IMR-90 (cell line): Measurements from ENCODE around the gene GABBR2. TPM values are rescaled to one million over a fixed set of nuclear protein-coding genes. Genes with fewer than 3 reads are reported as not detected.

Experiments
- ATAC-seq: fragments of 200-7000 bp; cut with Tn5 transposase; 2 replicates; pipeline ENCODE4 v1.9.1; 2020; ENCODE audit warnings: low read depth, mild to moderate bottlenecking, moderate library complexity
- BruUV-seq: library from RNA; stranded (reverse); fragments of 400-500 nt; replicated peaks from 2 replicates; lab custom pipeline; 2021; lab: Mats Ljungman, UMichigan
- CTCF ChIA-PET: fragments of 300-600 bp; formaldehyde crosslinking; extraction: SDS; loops from one replicate; lab custom pipeline; 2021; ENCODE audit warnings: antibody characterized with exemption; lab: Yijun Ruan, JAX
- POLR2A ChIA-PET: fragments of 300-600 bp; sonication (Branson Sonifier 250); formaldehyde crosslinking; loops from one replicate; lab custom pipeline; 2022; ENCODE audit warnings: antibody characterized with exemption; ENCODE audit not compliant: unreplicated experiment; lab: Charles Lee
- DNase-seq: peaks from one replicate; pipeline ENCODE4 v3.0.0; 2013
- H2AFZ ChIP-seq: replicated peaks from 2 replicates; pipeline ENCODE3; 2013; ENCODE audit warnings: low read length, mild to moderate bottlenecking; ENCODE audit not compliant: poor library complexity
- H2AK5ac ChIP-seq: 2 replicates; pipeline ENCODE4 v1.6.1; 2013; ENCODE audit warnings: low read depth, low read length, inconsistent platforms
- H2AK9ac ChIP-seq: replicated peaks from 2 replicates; pipeline ENCODE3; 2013; ENCODE audit warnings: mild to moderate bottlenecking, low read depth, low read length, moderate library complexity; ENCODE audit not compliant: poor library complexity
- H2BK120ac ChIP-seq: 2 replicates; pipeline ENCODE4 v1.6.1; 2013; ENCODE audit warnings: low read depth, low read length, inconsistent platforms
- H2BK15ac ChIP-seq: 3 replicates; pipeline ENCODE4 v1.6.1; 2013; ENCODE audit warnings: low read depth, low read length, inconsistent platforms
- H2BK20ac ChIP-seq: 2 replicates; pipeline ENCODE4 v1.6.1; 2013; ENCODE audit warnings: low read depth, mild to moderate bottlenecking, inconsistent platforms, low read length, moderate library complexity
- H2BK5ac ChIP-seq: 2 replicates; pipeline ENCODE4 v1.6.1; 2013; ENCODE audit warnings: mild to moderate bottlenecking, low read depth, low read length, inconsistent platforms; ENCODE audit not compliant: poor library complexity, severe bottlenecking
- H3K14ac ChIP-seq: replicated peaks from 2 replicates; pipeline ENCODE4 v1.6.1; 2013; ENCODE audit warnings: low read depth, low read length, inconsistent platforms
- H3K18ac ChIP-seq: 2 replicates; pipeline ENCODE4 v1.6.1; 2013; ENCODE audit warnings: low read depth, low read length, control low read depth
- H3K23ac ChIP-seq: 2 replicates; pipeline ENCODE4 v1.6.1; 2013; ENCODE audit warnings: low read depth, low read length, inconsistent platforms
- H3K27ac ChIP-seq: 2 replicates; pipeline ENCODE4 v1.5.1; 2013; ENCODE audit warnings: mild to moderate bottlenecking, control low read depth, low read length; ENCODE audit not compliant: insufficient read depth
- H3K27me3 ChIP-seq: 2 replicates; pipeline ENCODE4 v1.6.1; 2013; ENCODE audit warnings: low read length; ENCODE audit not compliant: control insufficient read depth, insufficient read depth
- H3K36me3 ChIP-seq: 2 replicates; pipeline ENCODE4 v1.6.1; 2013; ENCODE audit warnings: low read length, mixed read lengths; ENCODE audit not compliant: control insufficient read depth, insufficient read depth
- H3K4ac ChIP-seq: 2 replicates; pipeline ENCODE4 v1.6.1; 2013; ENCODE audit warnings: low read depth, low read length, inconsistent platforms
- H3K4me1 ChIP-seq: 2 replicates; pipeline ENCODE4 v1.6.1; 2013; ENCODE audit warnings: low read length, mixed read lengths; ENCODE audit not compliant: control insufficient read depth, insufficient read depth
- H3K4me2 ChIP-seq: 2 replicates; pipeline ENCODE4 v1.6.1; 2013; ENCODE audit warnings: low read depth, mild to moderate bottlenecking, control low read depth, low read length, moderate library complexity
- H3K4me3 ChIP-seq: 2 replicates; pipeline ENCODE4 v1.5.1; 2013; ENCODE audit warnings: low read depth, mild to moderate bottlenecking, control low read depth, low read length, moderate library complexity; ENCODE audit not compliant: insufficient read depth
- H3K56ac ChIP-seq: 2 replicates; pipeline ENCODE4 v1.6.1; 2013; ENCODE audit warnings: low read length, inconsistent platforms; ENCODE audit not compliant: insufficient read depth; ENCODE audit errors: extremely low read depth
- H3K79me1 ChIP-seq, 2 experiments: 2 replicates each; pipeline ENCODE4 v1.6.1; 2013; ENCODE audit warnings: low read length in 2 of 2, inconsistent platforms in 1 of 2, low read depth in 1 of 2
- H3K9ac ChIP-seq: 2 replicates; pipeline ENCODE4 v1.6.1; 2013; ENCODE audit warnings: low read depth, low read length, control low read depth
- H3K9me1 ChIP-seq: 2 replicates; pipeline ENCODE4 v1.6.1; 2013; ENCODE audit warnings: low read length, inconsistent platforms; ENCODE audit not compliant: insufficient read depth
- H3K9me3 ChIP-seq: 2 replicates; pipeline ENCODE4 v1.6.1; 2013; ENCODE audit warnings: low read length; ENCODE audit not compliant: control insufficient read depth, insufficient read depth
- H4K20me1 ChIP-seq: 2 replicates; pipeline ENCODE4 v1.6.1; 2013; ENCODE audit warnings: low read length, inconsistent platforms; ENCODE audit not compliant: insufficient read depth
- H4K5ac ChIP-seq: 2 replicates; pipeline ENCODE4 v1.6.1; 2013; ENCODE audit warnings: mild to moderate bottlenecking, low read depth, low read length, control low read depth
- H4K8ac ChIP-seq, 2 experiments: 2 replicates each; pipeline ENCODE4 v1.6.1; 2013; ENCODE audit warnings: low read depth in 2 of 2, low read length in 2 of 2, control low read depth in 1 of 2, inconsistent platforms in 1 of 2
- H4K91ac ChIP-seq: 2 replicates; pipeline ENCODE4 v1.6.1; 2013; ENCODE audit warnings: low read depth, low read length, inconsistent platforms; ENCODE audit not compliant: insufficient read depth
- BHLHE40 ChIP-seq: fragments of 150-350 bp; IDR thresholded peaks from 2 replicates; pipeline ENCODE4 v1.6.1; 2016; ENCODE audit warnings: mild to moderate bottlenecking, low read depth, low read length
- MXI1 ChIP-seq: IDR thresholded peaks from 2 replicates; pipeline ENCODE4 v1.6.1; 2012; ENCODE audit warnings: low read depth, mild to moderate bottlenecking, low read length, moderate library complexity, borderline replicate concordance
- RFX5 ChIP-seq: IDR thresholded peaks from 2 replicates; pipeline ENCODE4 v1.8.0; 2012; ENCODE audit warnings: low read depth, mild to moderate bottlenecking, low read length, moderate library complexity
- WGBS, 2 experiments: methylation state at CpG; one replicate each; pipeline versions ENCODE4 v1.1.5 to v1.1.7; 2013; ENCODE audit warnings: missing lambda C conversion rate in 2 of 2; ENCODE audit not compliant: insufficient read length in 1 of 2; ENCODE audit errors: extremely low coverage in 2 of 2; 5-methylcytosine and 5-hydroxymethylcytosine counted together
- dilution Hi-C: fragments of 300-500 bp; cut with HindIII; formaldehyde crosslinking; loops from one replicate; pipeline ENCODE4 v1.14.3; 2018; ENCODE audit warnings: low sequenced_read_pairs; ENCODE audit not compliant: unreplicated experiment
- in situ Hi-C: fragments of 300-500 bp; cut with MboI; formaldehyde crosslinking; loops from 3 replicates; pipeline ENCODE4 v1.14.3; 2019; ENCODE audit warnings: low sequenced_read_pairs, inconsistent platforms, mixed read lengths
- intact Hi-C: fragments of 100-400 bp; cut with micrococcal nuclease; formaldehyde crosslinking; loops from 2 replicates; pipeline ENCODE4 v1.10.0; 2022
- polyA plus RNA-seq, 3 experiments: library from polyadenylated mRNA; depleted of rRNA; stranded (reverse); fragments of >200 nt; gene quantifications; 2 replicates each; pipeline ENCODE4 v1.2.3, GENCODE V29; 2012; ENCODE audit warnings: low replicate concordance in 1 of 3
- total RNA-seq: library from RNA; depleted of rRNA; stranded (reverse); fragments of >200 nt; gene quantifications from 2 replicates; pipeline ENCODE4 v1.2.3, GENCODE V29; 2012
- TF ChIP-seq, protein P1 (sequence below): conservative IDR thresholded peaks from 2 replicates; pipeline ENCODE4 v1.5.1; 2012; ENCODE audit warnings: mild to moderate bottlenecking, low read depth, low read length, improper control_type of control experiment

The GABBR2 gene
- total and polyA plus RNA-seq, 2 of the 4 experiments (the other 2 are of a cell fraction) = 14.2 to 20.3 TPM

GRCh38 chr9:98673681-98674080 is 35.1 kb downstream of the GABBR2 start:
- no peak overlapping the region for H3K9ac ChIP-seq
- dilution Hi-C loops (no loop called here), intact Hi-C loops (no loop called here), in situ Hi-C loops (no loop called here)
- no peak overlapping the region for H3K27ac ChIP-seq
- H4K91ac ChIP-seq = no peak overlapping the region
- peaks cover 10 to 43% of the 10 kb centered on the region in 2 experiments; a peak in 3 of 4 replicates for H3K79me1 ChIP-seq
- BruUV-seq = no TSS peak
- no CpG with 5 or more reads among the region's 5 CpGs for WGBS, 2 experiments
- ChIA-PET POLR2A (no interaction called here), CTCF (no interaction called here)
- no peak overlapping the region for H2BK20ac ChIP-seq
- H4K20me1 ChIP-seq = 0 out of 2 replicates have a peak, but pooled peaks cover 6% of the 10 kb centered on the region
- no peak overlapping the region for H3K14ac ChIP-seq
- H3K36me3 ChIP-seq = no peaks in the 10 kb centered on the region
- H2BK15ac ChIP-seq = no peak overlapping the region
- H2AK9ac ChIP-seq = no peak overlapping the region
- no peak overlapping the region for H3K56ac ChIP-seq
- no peak overlapping the region for H4K8ac ChIP-seq
- no peak overlapping the region for H2BK5ac ChIP-seq
- no peak overlapping the region for H2AK5ac ChIP-seq
- H3K4me2 ChIP-seq = no peak overlapping the region; the same call in 1 of the 2 replicates
- 0 out of 2 replicates have a peak overlapping the region, but pooled peaks have one; percentile 8 for H3K18ac ChIP-seq
- H3K27me3 ChIP-seq = no peaks in the 10 kb centered on the region; the same call in 1 of the 2 replicates
- H3K4me3 ChIP-seq = no peak overlapping the region
- 0 out of 2 replicates have a peak overlapping the region, but pooled peaks have one; percentile 35 for H4K5ac ChIP-seq
- H3K4me1 ChIP-seq = no peaks in the 10 kb centered on the region
- peaks cover 7% of the 10 kb centered on the region for H3K9me3 ChIP-seq
- H2AFZ ChIP-seq = no peak overlapping the region
- DNase-seq (no peak), ATAC-seq (no peak)
- no peak overlapping the region for H3K23ac ChIP-seq
- H3K4ac ChIP-seq = no peak overlapping the region
- H2BK120ac ChIP-seq = no peak overlapping the region
- 0 out of 2 replicates have a peak, but pooled peaks cover 4% of the 10 kb centered on the region for H3K9me1 ChIP-seq
- TF ChIP-seq BHLHE40 (no peak), MXI1 (no peak), RFX5 (no peak)
- TF ChIP-seq, protein P1, sequence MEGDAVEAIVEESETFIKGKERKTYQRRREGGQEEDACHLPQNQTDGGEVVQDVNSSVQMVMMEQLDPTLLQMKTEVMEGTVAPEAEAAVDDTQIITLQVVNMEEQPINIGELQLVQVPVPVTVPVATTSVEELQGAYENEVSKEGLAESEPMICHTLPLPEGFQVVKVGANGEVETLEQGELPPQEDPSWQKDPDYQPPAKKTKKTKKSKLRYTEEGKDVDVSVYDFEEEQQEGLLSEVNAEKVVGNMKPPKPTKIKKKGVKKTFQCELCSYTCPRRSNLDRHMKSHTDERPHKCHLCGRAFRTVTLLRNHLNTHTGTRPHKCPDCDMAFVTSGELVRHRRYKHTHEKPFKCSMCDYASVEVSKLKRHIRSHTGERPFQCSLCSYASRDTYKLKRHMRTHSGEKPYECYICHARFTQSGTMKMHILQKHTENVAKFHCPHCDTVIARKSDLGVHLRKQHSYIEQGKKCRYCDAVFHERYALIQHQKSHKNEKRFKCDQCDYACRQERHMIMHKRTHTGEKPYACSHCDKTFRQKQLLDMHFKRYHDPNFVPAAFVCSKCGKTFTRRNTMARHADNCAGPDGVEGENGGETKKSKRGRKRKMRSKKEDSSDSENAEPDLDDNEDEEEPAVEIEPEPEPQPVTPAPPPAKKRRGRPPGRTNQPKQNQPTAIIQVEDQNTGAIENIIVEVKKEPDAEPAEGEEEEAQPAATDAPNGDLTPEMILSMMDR = no peak
